HCT116 (cell line): ENCODE data around the gene LZIC. TPM values are rescaled to one million over a fixed set of nuclear protein-coding genes. Genes with fewer than 3 reads are reported as not detected.

Experiments used
- ATAC-seq: fragments of 200-7000 bp; cut with Tn5 transposase; 2 replicates; pipeline ENCODE4 v1.9.1; 2020; ENCODE audit warnings: mild to moderate bottlenecking, moderate library complexity
- BruUV-seq: library from RNA; stranded (reverse); fragments of 400-500 nt; replicated peaks from 2 replicates; lab custom pipeline; 2021; lab: Mats Ljungman, UMichigan
- CTCF ChIA-PET: fragments of 300-600 bp; sonication (Branson Sonifier 250); formaldehyde crosslinking; loops from one replicate; lab custom pipeline; 2021; ENCODE audit warnings: antibody characterized with exemption; lab: Charles Lee
- POLR2A ChIA-PET: fragments of 300-600, 350-600 bp; sonication (Branson Sonifier 250); formaldehyde crosslinking; loops from one replicate; lab custom pipeline; 2021; ENCODE audit warnings: antibody characterized with exemption; lab: Charles Lee
- RAD21 ChIA-PET, 2 experiments: fragments of 300-600 bp; sonication (Branson Sonifier 250); formaldehyde crosslinking; loops; one replicate each; lab custom pipeline; 2023; ENCODE audit warnings: low total read pairs in 2 of 2; ENCODE audit not compliant: uncharacterized antibody in 2 of 2, unreplicated experiment in 2 of 2, low non-redundant PET in 1 of 2; lab: Charles Lee
- DNase-seq: peaks from one replicate; pipeline ENCODE4 v3.0.0-alpha.2; 2010; ENCODE audit warnings: low read depth, low spot score
- H2AFZ ChIP-seq: fragments of 200-600 bp; shearing (Covaris generic), sonication (generic); 2 replicates; pipeline ENCODE4 v1.6.1; 2017; ENCODE audit warnings: low read depth, mixed run types, mixed read lengths, antibody characterized with exemption, low read length; ENCODE audit not compliant: poor library complexity, severe bottlenecking
- H3K27ac ChIP-seq: 2 replicates; pipeline ENCODE4 v1.5.1; 2012; ENCODE audit warnings: low read depth, low read length
- H3K27me3 ChIP-seq: fragments of 200-600 bp; sonication (generic); 2 replicates; pipeline ENCODE4 v1.6.1; 2016; ENCODE audit warnings: mixed run types, low read length, mixed read lengths; ENCODE audit not compliant: insufficient read depth
- H3K36me3 ChIP-seq, 2 experiments: fragments of 200-500 bp in 1 of 2; fragments of 200-600 bp in 1 of 2; sonication (Bioruptor generic) in 1 of 2; sonication (generic) in 1 of 2; 2 replicates each; pipeline versions ENCODE4 v1.5.1 to v1.6.1; 2014 to 2016; ENCODE audit warnings: low read length in 2 of 2, inconsistent platforms in 1 of 2, mixed read lengths in 1 of 2, mixed run types in 1 of 2; ENCODE audit not compliant: insufficient read depth in 2 of 2, control insufficient read depth in 1 of 2
- H3K4me1 ChIP-seq, 2 experiments: fragments of 200-600 bp in 1 of 2; sonication (generic) in 1 of 2; 2 replicates each; pipeline versions ENCODE4 v1.5.1 to v1.6.1; 2012 to 2017; ENCODE audit warnings: low read length in 2 of 2, inconsistent platforms in 1 of 2, mild to moderate bottlenecking in 1 of 2, mixed read lengths in 1 of 2, mixed run types in 1 of 2, moderate library complexity in 1 of 2; ENCODE audit not compliant: insufficient read depth in 2 of 2, control insufficient read depth in 1 of 2
- H3K4me2 ChIP-seq: fragments of 200-600 bp; sonication (generic); 2 replicates; pipeline ENCODE4 v1.6.1; 2017; ENCODE audit warnings: mixed run types, low read length, mixed read lengths
- H3K4me3 ChIP-seq, 2 experiments: fragments of 200-600 bp in 1 of 2; sonication (generic) in 1 of 2; replicated peaks in 1 of 2; 2 replicates each; pipeline ENCODE4 v1.5.1; 2011 to 2016; ENCODE audit warnings: low read length in 2 of 2, control low read depth in 1 of 2, low read depth in 1 of 2, mild to moderate bottlenecking in 1 of 2, mixed read lengths in 1 of 2, mixed run types in 1 of 2
- H3K79me2 ChIP-seq: fragments of 200-600 bp; sonication (generic); 2 replicates; pipeline ENCODE4 v1.6.1; 2017; ENCODE audit warnings: mild to moderate bottlenecking, mixed run types, low read length, moderate library complexity, mixed read lengths; ENCODE audit not compliant: insufficient read depth
- H3K9ac ChIP-seq: fragments of 200-600 bp; sonication (generic); 2 replicates; pipeline ENCODE4 v1.6.1; 2016; ENCODE audit warnings: low read length, mixed read lengths
- H3K9me2 ChIP-seq: fragments of 200-600 bp; sonication (generic), shearing (Covaris generic); 2 replicates; pipeline ENCODE4 v1.6.1; 2017; ENCODE audit warnings: mixed run types, mild to moderate bottlenecking, moderate library complexity; ENCODE audit not compliant: insufficient read depth
- H3K9me3 ChIP-seq, 2 experiments: fragments of 200-500 bp in 1 of 2; fragments of 200-600 bp in 1 of 2; sonication (Bioruptor generic) in 1 of 2; sonication (generic) in 1 of 2; 2 replicates each; pipeline ENCODE4 v1.6.1; 2014 to 2017; ENCODE audit warnings: low read length in 2 of 2, mixed read lengths in 2 of 2, inconsistent platforms in 1 of 2, low read depth in 1 of 2, mild to moderate bottlenecking in 1 of 2, mixed run types in 1 of 2, moderate library complexity in 1 of 2; ENCODE audit not compliant: control insufficient read depth in 1 of 2, insufficient read depth in 1 of 2
- H4K20me1 ChIP-seq: fragments of 200-600 bp; sonication (generic), shearing (Covaris generic); 2 replicates; pipeline ENCODE4 v1.6.1; 2017; ENCODE audit warnings: mixed run types, mild to moderate bottlenecking, moderate library complexity; ENCODE audit not compliant: insufficient read depth
- CEBPB ChIP-seq: IDR thresholded peaks from 2 replicates; pipeline ENCODE4 v1.6.1; 2012; ENCODE audit warnings: low read depth
- CTCF ChIP-seq, 3 experiments: fragments of 200-600 bp in 1 of 3; sonication (generic) in 1 of 3; IDR thresholded peaks in 2 of 3; conservative IDR thresholded peaks in 1 of 3; 2 replicates each; pipeline ENCODE4 v1.5.1; 2012 to 2017; ENCODE audit warnings: low read depth in 2 of 3, low read length in 2 of 3, antibody characterized with exemption in 1 of 3, borderline replicate concordance in 1 of 3, control low read depth in 1 of 3, mild to moderate bottlenecking in 1 of 3, mixed read lengths in 1 of 3, mixed run types in 1 of 3, moderate library complexity in 1 of 3; ENCODE audit not compliant: insufficient read depth in 1 of 3
- EGR1 ChIP-seq: IDR thresholded peaks from 2 replicates; pipeline ENCODE4 v1.6.1; 2012; ENCODE audit warnings: low read depth
- ELF1 ChIP-seq: IDR thresholded peaks from 2 replicates; pipeline ENCODE4 v1.6.1; 2012; ENCODE audit warnings: low read depth, borderline replicate concordance
- EZH2 ChIP-seq: fragments of 200-600 bp; sonication (generic); IDR thresholded peaks from 2 replicates; pipeline ENCODE4 v1.6.1; 2017; ENCODE audit warnings: antibody characterized with exemption, mixed run types
- JUND ChIP-seq: IDR thresholded peaks from 2 replicates; pipeline ENCODE4 v1.6.1; 2012
- MAX ChIP-seq: IDR thresholded peaks from 2 replicates; pipeline ENCODE4 v1.6.1; 2012
- POLR2AphosphoS5 ChIP-seq: IDR thresholded peaks from 2 replicates; pipeline ENCODE4 v1.6.1; 2011; ENCODE audit warnings: mild to moderate bottlenecking, low read depth, low read length, moderate library complexity
- RAD21 ChIP-seq: IDR thresholded peaks from 2 replicates; pipeline ENCODE4 v1.6.1; 2012; ENCODE audit warnings: low read depth, mild to moderate bottlenecking
- SIN3A ChIP-seq: IDR thresholded peaks from 2 replicates; pipeline ENCODE4 v1.6.1; 2012; ENCODE audit warnings: low read depth
- SP1 ChIP-seq: IDR thresholded peaks from 2 replicates; pipeline ENCODE4 v1.6.1; 2012; ENCODE audit warnings: low read depth
- SRF ChIP-seq: IDR thresholded peaks from 2 replicates; pipeline ENCODE4 v1.6.1; 2012; ENCODE audit warnings: low read depth
- ZFX ChIP-seq: fragments of 450-650 bp; IDR thresholded peaks from 2 replicates; pipeline ENCODE4 v1.6.1; 2017
- ZNF274 ChIP-seq: fragments of 200-500 bp; sonication (Bioruptor generic); IDR thresholded peaks from 2 replicates; pipeline ENCODE4 v1.6.1; 2014; ENCODE audit warnings: mild to moderate bottlenecking, low read depth, low read length, inconsistent platforms
- intact Hi-C: fragments of 100-400 bp; cut with micrococcal nuclease; formaldehyde crosslinking; loops from 2 replicates; pipeline ENCODE4 v1.10.0; 2022
- total RNA-seq: library from RNA; stranded (reverse); gene quantifications from one replicate; pipeline ENCODE4 v1.2.1, GENCODE V29; 2021; ENCODE audit not compliant: unreplicated experiment

Gene LZIC
- total RNA-seq, 1 experiment from 2014 or later, result 26.6 TPM

- RAD21 ChIA-PET, result no interaction called here
- Histone ChIP-seq H2AFZ (no peak overlapping the region), H3K4me3 (no peak overlapping the region), H3K4me1 (no peaks in the 10 kb centered on the region), H3K36me3 (no peaks in the 10 kb centered on the region), H3K27me3 (no peaks in the 10 kb centered on the region), H3K4me2 (no peak overlapping the region), H3K9ac (no peak overlapping the region), H3K27ac (no peak overlapping the region), H3K9me2 (no peaks in the 10 kb centered on the region), H3K9me3 (no peaks in the 10 kb centered on the region), H4K20me1 (no peaks in the 10 kb centered on the region), H3K79me2 (no peaks in the 10 kb centered on the region)
- DNase-seq (no peak), ATAC-seq (no peak)
- BruUV-seq, result no TSS peak
- POLR2A ChIA-PET, result no interaction called here
- CTCF ChIA-PET, result interaction anchor here (0.7 kb wide), 1 partner anchor 10 kb away, joined by 3 read pairs; no protein-coding TSS in a partner anchor
- no peak for TF ChIP-seq RAD21
- TF ChIP-seq ZNF274, result no peak
- no peak for TF ChIP-seq ELF1
- TF ChIP-seq SP1, result no peak
- TF ChIP-seq ZFX, result no peak
- no peak for TF ChIP-seq JUND
- intact Hi-C loops, result no loop called here
These were observed 47.8 kb upstream of the LZIC start for GRCh38 chr1:9990944-9991343.

- no peak for ATAC-seq
- no peak for TF ChIP-seq SP1
- no peak for TF ChIP-seq SRF
- TF ChIP-seq ZFX, result no peak
- no peak for TF ChIP-seq MAX
- no peak for TF ChIP-seq CTCF (IDR thresholded peaks at IDR 0.05 in 2 of 3, conservative IDR thresholded peaks at IDR 0.05 in 1 of 3; ENCODE audit: borderline replicate concordance in 1 of 3, insufficient read depth in 1 of 3, low read depth in 2 of 3, low read length in 2 of 3)
- no peak for TF ChIP-seq CEBPB
- no peak for TF ChIP-seq EZH2
- TF ChIP-seq POLR2AphosphoS5, result no peak
- TF ChIP-seq ELF1, result no peak
- TF ChIP-seq EGR1, result no peak
- no peak for TF ChIP-seq ZNF274
- no peak for TF ChIP-seq SIN3A
- no TSS peak for BruUV-seq
These were observed 46.6 kb upstream of the LZIC start for GRCh38 chr1:9989773-9990172.

More at GRCh38 chr1:9989773-9990172, 46.6 kb upstream of the LZIC start:
- Histone ChIP-seq H2AFZ (no peak overlapping the region), H3K4me2 (no peak overlapping the region), H3K9me2 (no peaks in the 10 kb centered on the region), H3K36me3 (no peaks in the 10 kb centered on the region), H4K20me1 (no peaks in the 10 kb centered on the region), H3K4me3 (no peak overlapping the region), H3K79me2 (no peaks in the 10 kb centered on the region), H3K27ac (no peak overlapping the region), H3K9me3 (no peaks in the 10 kb centered on the region), H3K27me3 (no peaks in the 10 kb centered on the region), H3K9ac (no peak overlapping the region), H3K4me1 (no peaks in the 10 kb centered on the region)
- intact Hi-C loops, result no loop called here
- ChIA-PET CTCF (no interaction called here), POLR2A (no interaction called here), RAD21 (no interaction called here)
- DNase-seq, result no peak
